ENCODE measurements around the gene LDLRAD3.
"Not testable (repeated sequence)": the region's sequence is repeated elsewhere in the genome, so short reads cannot be mapped to it uniquely, and the experiment has no call there.

Gene LDLRAD3

GRCh38 chr11:35911013-35911412, 32.8 kb upstream of the LDLRAD3 start:
- Histone ChIP-seq H3K36me3 (no peaks in the 10 kb centered on the region), H3K9ac (no peak overlapping the region), H3K4me3 (no peak overlapping the region), H3K4me1 (peaks cover 15% of the 10 kb centered on the region), H4K20me1 (no peaks in the 10 kb centered on the region), H3K9me3 (no peaks in the 10 kb centered on the region; the same call in 1 of the 2 replicates), H3K27ac (no peak overlapping the region), H3K27me3 (no peaks in the 10 kb centered on the region; the same call in 1 of the 2 replicates), H3K4me2 (no peak overlapping the region)
- TF ChIP-seq Cebpa-rat (IDR thresholded peaks at IDR 0.05), result no peak

GRCh38 chr11:35911616-35912165, 32.2 kb upstream of the LDLRAD3 start:
- H3K4me2 ChIP-seq, result no peak overlapping the region
- H3K9me3 ChIP-seq, result no peaks in the 10 kb centered on the region; the same call in 1 of the 2 replicates
- no peak overlapping the region for H3K27ac ChIP-seq

DNA sequence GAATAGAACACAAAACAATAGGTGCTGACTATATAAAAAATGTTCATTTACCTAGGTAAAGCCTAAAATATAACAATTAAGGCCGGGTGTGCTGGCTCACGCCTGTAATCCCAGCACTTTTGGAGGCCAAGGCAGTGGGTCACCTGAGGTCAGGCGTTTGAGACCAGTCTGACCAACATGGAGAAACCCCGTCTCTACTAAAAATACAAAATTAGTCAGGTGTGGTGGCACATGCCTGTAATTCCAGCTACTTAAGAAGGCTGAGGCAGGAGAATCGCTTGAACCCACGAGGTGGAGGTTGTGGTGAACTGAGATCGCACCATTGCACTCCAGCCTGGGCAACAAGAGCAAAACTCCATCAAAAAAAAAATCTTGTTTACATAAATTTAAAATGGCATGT, 31.4 kb upstream of the LDLRAD3 start:
- peaks cover 15% of the 10 kb centered on the region for H3K4me1 ChIP-seq
- not testable (repeated sequence) for H4K20me1 ChIP-seq, H3K9ac ChIP-seq, H3K9me3 ChIP-seq, H3K27ac ChIP-seq, H3K36me3 ChIP-seq, H3K27me3 ChIP-seq, H3K4me3 ChIP-seq, H3K4me2 ChIP-seq

More at GRCh38 chr11:35911616-35912165, 32.2 kb upstream of the LDLRAD3 start:
- Histone ChIP-seq H3K4me3 (no peak overlapping the region), H3K36me3 (no peaks in the 10 kb centered on the region), H4K20me1 (no peaks in the 10 kb centered on the region), H3K4me1 (peaks cover 15% of the 10 kb centered on the region), H3K9ac (no peak overlapping the region), H3K27me3 (no peaks in the 10 kb centered on the region; the same call in 1 of the 2 replicates)
- TF ChIP-seq Cebpa-rat (IDR thresholded peaks at IDR 0.05), result no peak

DNA sequence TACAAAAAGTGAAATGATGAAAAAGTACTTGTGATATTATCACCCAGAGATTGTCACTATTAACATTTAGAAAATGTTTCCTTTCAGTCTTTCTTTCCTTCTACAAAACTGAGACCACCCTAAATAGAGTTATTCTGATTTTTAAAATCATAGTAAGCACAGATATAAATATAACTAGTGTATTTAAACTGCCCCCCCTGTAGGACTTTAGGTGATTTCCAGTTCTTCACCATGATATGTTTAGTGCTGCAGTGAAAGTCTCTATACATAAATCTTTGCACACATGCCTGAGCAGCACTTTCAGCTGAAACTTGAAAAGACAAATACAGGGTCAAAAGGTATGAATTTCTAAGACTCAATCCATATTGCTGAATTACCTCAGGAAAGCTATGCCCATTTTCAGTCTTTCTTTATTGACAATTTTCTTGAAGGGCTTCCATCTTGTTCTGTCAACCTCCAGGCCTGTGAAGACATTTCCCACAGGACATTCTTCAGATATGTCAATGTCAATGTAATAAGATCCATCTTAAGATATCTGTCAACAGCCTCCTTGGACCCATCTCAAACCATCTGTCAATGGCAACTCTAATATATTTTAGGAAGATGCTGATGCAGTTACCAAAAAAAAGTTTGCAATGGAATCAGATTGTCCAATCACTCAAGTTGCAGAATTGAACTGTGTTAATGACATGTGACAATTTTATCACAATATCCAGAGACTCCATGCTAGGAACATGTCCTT, 30.8 kb upstream of the LDLRAD3 start:
- no peak for TF ChIP-seq Cebpa-rat (IDR thresholded peaks at IDR 0.05)
- Histone ChIP-seq H3K4me3 (no peak overlapping the region), H4K20me1 (no peaks in the 10 kb centered on the region), H3K4me1 (peaks cover 15% of the 10 kb centered on the region), H3K9ac (no peak overlapping the region), H3K4me2 (no peak overlapping the region), H3K9me3 (no peaks in the 10 kb centered on the region), H3K36me3 (no peaks in the 10 kb centered on the region), H3K27me3 (no peaks in the 10 kb centered on the region; the same call in 1 of the 2 replicates), H3K27ac (no peak overlapping the region)

DNA sequence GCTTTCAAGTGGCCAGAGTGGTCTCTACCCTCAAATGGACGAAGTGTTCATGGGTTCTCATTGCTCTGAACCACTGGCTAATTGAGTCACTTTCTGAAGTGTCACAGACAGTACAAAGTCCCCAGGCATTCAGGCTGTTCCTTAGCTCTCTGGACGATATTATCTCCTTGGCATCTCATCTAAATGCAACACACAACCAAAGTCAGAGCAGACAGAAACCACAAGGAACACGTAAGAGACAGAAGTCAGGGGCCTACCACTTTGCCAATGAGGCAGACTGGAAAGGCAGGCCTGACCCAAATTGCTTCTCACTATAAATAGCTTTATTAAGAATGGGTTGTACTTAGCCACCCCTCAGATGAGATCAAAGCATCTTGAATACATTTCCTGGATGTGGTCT, 29.0 kb upstream of the LDLRAD3 start:
- Histone ChIP-seq H3K4me2 (peak overlapping the region; percentile 52), H3K27me3 (no peaks in the 10 kb centered on the region; the same call in 1 of the 2 replicates), H3K36me3 (no peaks in the 10 kb centered on the region), H3K27ac (no peak overlapping the region), H3K4me1 (peaks cover 21% of the 10 kb centered on the region), H3K9me3 (no peaks in the 10 kb centered on the region), H3K9ac (no peak overlapping the region), H4K20me1 (no peaks in the 10 kb centered on the region), H3K4me3 (no peak overlapping the region)
- no peak for TF ChIP-seq Cebpa-rat (IDR thresholded peaks at IDR 0.05)

DNA sequence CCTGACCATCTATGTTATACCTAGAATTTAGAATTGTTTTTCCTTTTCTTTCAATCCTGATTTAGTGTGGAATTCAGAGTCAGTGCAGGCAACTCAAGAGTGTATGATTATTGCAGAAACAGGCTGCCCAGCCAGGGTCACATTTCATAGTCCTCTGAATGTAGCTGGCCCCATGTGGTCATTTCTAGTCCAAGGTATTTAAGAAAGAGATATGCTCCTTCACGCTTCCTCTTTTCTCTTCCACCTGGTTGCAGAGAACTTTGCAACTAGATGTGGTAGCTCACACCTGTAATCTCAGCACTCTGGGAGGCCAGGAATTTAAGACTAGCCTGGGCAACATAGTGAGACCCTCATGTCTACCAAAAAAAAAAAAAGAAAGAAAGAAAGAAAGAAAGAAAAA, 27.6 kb upstream of the LDLRAD3 start:
- TF ChIP-seq Cebpa-rat (IDR thresholded peaks at IDR 0.05), result no peak
- peaks cover 21% of the 10 kb centered on the region for H3K4me1 ChIP-seq

DNA sequence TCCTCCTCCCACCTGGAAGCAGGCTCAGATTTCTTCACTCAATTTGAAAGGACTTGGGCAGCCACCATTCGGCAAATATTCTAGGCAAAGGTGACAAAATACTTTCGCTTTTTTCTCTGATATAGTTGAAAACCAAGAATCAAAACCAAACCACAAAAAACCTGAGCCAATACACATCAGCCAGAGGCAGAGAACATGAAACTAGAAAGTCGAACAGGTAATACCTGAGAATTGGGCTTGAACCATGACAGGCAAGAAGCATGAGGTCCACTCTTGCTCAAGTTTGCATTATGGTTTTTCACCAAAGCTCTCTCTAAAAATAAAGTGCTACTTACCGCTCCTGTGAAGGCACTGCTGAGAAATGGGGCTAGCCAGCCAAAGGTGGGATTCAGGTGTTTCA, 26.2 kb upstream of the LDLRAD3 start:
- H3K27me3 ChIP-seq, result no peaks in the 10 kb centered on the region
- H3K9ac ChIP-seq, result no peak overlapping the region
- no peaks in the 10 kb centered on the region for H4K20me1 ChIP-seq
- H3K27ac ChIP-seq, result no peak overlapping the region
- H3K9me3 ChIP-seq, result no peaks in the 10 kb centered on the region
- no peaks in the 10 kb centered on the region for H3K36me3 ChIP-seq
- TF ChIP-seq Cebpa-rat (IDR thresholded peaks at IDR 0.05), result no peak
- no peak overlapping the region for H3K4me2 ChIP-seq
- peaks cover 21% of the 10 kb centered on the region for H3K4me1 ChIP-seq
- no peak overlapping the region for H3K4me3 ChIP-seq

More for the DNA sequence above, 27.6 kb upstream of the LDLRAD3 start:
- Histone ChIP-seq H3K36me3 (no peaks in the 10 kb centered on the region), H3K4me2 (no peak overlapping the region), H3K27ac (no peak overlapping the region), H4K20me1 (no peaks in the 10 kb centered on the region), H3K9ac (no peak overlapping the region), H3K9me3 (no peaks in the 10 kb centered on the region), H3K27me3 (no peaks in the 10 kb centered on the region), H3K4me3 (no peak overlapping the region)

- H3K4me3 ChIP-seq, result no peak overlapping the region
- TF ChIP-seq Cebpa-rat (IDR thresholded peaks at IDR 0.05), result no peak
- no peaks in the 10 kb centered on the region for H3K27me3 ChIP-seq
- H3K36me3 ChIP-seq, result no peaks in the 10 kb centered on the region
- H3K4me2 ChIP-seq, result no peak overlapping the region
- no peaks in the 10 kb centered on the region for H3K9me3 ChIP-seq
- no peak overlapping the region for H3K27ac ChIP-seq
- H4K20me1 ChIP-seq, result no peaks in the 10 kb centered on the region
- peaks cover 21% of the 10 kb centered on the region for H3K4me1 ChIP-seq
- H3K9ac ChIP-seq, result no peak overlapping the region
Observed at GRCh38 chr11:35918716-35919115, 25.1 kb upstream of the LDLRAD3 start.

DNA sequence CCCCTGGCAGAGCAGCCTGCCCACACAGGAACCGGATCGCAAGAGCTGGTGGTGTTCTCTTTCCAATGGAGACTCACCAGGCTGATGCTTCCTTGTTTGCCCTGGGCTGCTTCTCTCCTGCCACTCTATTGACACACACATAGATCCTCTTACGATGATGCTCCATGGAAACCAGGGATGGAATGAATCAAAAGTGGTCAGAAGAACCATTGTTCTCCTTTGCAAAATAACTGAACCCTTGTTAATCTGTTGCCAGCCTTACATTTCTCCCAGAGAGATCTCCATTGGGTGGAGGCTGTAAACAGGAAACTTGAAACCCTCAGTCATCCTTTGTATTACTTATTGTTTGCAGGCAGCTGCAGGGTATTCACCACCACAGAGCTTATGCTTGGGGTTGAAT, 24.6 kb upstream of the LDLRAD3 start:
- Histone ChIP-seq H3K4me2 (no peak overlapping the region), H3K9me3 (no peaks in the 10 kb centered on the region)

GRCh38 chr11:35923452-35923851, 20.4 kb upstream of the LDLRAD3 start:
- H4K20me1 ChIP-seq, result no peaks in the 10 kb centered on the region
- no peak overlapping the region for H3K4me3 ChIP-seq
- peaks cover 14% of the 10 kb centered on the region for H3K4me1 ChIP-seq
- H3K9me3 ChIP-seq, result no peaks in the 10 kb centered on the region
- no peak overlapping the region for H3K27ac ChIP-seq
- no peaks in the 10 kb centered on the region for H3K27me3 ChIP-seq
- H3K9ac ChIP-seq, result no peak overlapping the region
- H3K4me2 ChIP-seq, result no peak overlapping the region
- TF ChIP-seq Cebpa-rat (IDR thresholded peaks at IDR 0.05), result no peak
- H3K36me3 ChIP-seq, result no peaks in the 10 kb centered on the region

More for the DNA sequence above, 24.6 kb upstream of the LDLRAD3 start:
- no peaks in the 10 kb centered on the region for H3K27me3 ChIP-seq
- no peak overlapping the region for H3K4me3 ChIP-seq
- peaks cover 20% of the 10 kb centered on the region for H3K4me1 ChIP-seq
- H4K20me1 ChIP-seq, result no peaks in the 10 kb centered on the region
- no peak overlapping the region for H3K9ac ChIP-seq
- no peak overlapping the region for H3K27ac ChIP-seq
- H3K36me3 ChIP-seq, result no peaks in the 10 kb centered on the region
- TF ChIP-seq Cebpa-rat (IDR thresholded peaks at IDR 0.05), result no peak

Data from BLaER1 (cell line).